Hepatocyte (in vitro differentiated cells): ENCODE data around the gene SLC25A34.

Source experiments
- CTCF ChIP-seq: fragments of 200-600 bp; sonication (generic); IDR thresholded peaks from 2 replicates; pipeline ENCODE4 v1.5.1; 2016; ENCODE audit warnings: antibody characterized with exemption, mild to moderate bottlenecking; ENCODE audit not compliant: poor library complexity
- EZH2 ChIP-seq: fragments of 200-600 bp; sonication (generic); IDR thresholded peaks from 2 replicates; pipeline ENCODE4 v1.6.1; 2016; ENCODE audit warnings: antibody characterized with exemption, mild to moderate bottlenecking, borderline replicate concordance

- TF ChIP-seq EZH2 (no peak), CTCF (no peak)
These were observed 12.2 kb downstream of the SLC25A34 start for GRCh38 chr1:15748264-15748663.
